Ishikawa (cell line): ENCODE data around the gene MORF4L2.

Source experiments
- CEBPB ChIP-seq: IDR thresholded peaks from 2 replicates; pipeline ENCODE4 v1.6.1; 2012
- CREB1 ChIP-seq: IDR thresholded peaks from 2 replicates; pipeline ENCODE4 v1.6.1; 2012; ENCODE audit warnings: low read depth
- EGR1 ChIP-seq: IDR thresholded peaks from 2 replicates; pipeline ENCODE4 v1.6.1; 2012
- EP300 ChIP-seq: IDR thresholded peaks from 2 replicates; pipeline ENCODE4 v1.6.1; 2012; ENCODE audit warnings: borderline replicate concordance
- FOXM1 ChIP-seq: IDR thresholded peaks from 2 replicates; pipeline ENCODE4 v1.6.1; 2012; ENCODE audit warnings: low read depth, borderline replicate concordance
- MAX ChIP-seq: IDR thresholded peaks from 2 replicates; pipeline ENCODE4 v1.6.1; 2012
- NFIC ChIP-seq: IDR thresholded peaks from 2 replicates; pipeline ENCODE4 v1.6.1; 2012
- RAD21 ChIP-seq: IDR thresholded peaks from 2 replicates; pipeline ENCODE4 v1.6.1; 2012; ENCODE audit warnings: low read depth
- REST ChIP-seq: IDR thresholded peaks from 2 replicates; pipeline ENCODE4 v1.6.1; 2012; ENCODE audit warnings: low read depth, mild to moderate bottlenecking
- TAF1 ChIP-seq: IDR thresholded peaks from 2 replicates; pipeline ENCODE4 v1.6.1; 2012; ENCODE audit warnings: low read depth, mild to moderate bottlenecking
- TCF12 ChIP-seq: IDR thresholded peaks from 2 replicates; pipeline ENCODE4 v1.6.1; 2012; ENCODE audit warnings: low read depth
- TEAD4 ChIP-seq: IDR thresholded peaks from 2 replicates; pipeline ENCODE4 v1.6.1; 2012
- USF1 ChIP-seq: IDR thresholded peaks from 2 replicates; pipeline ENCODE4 v1.6.1; 2012
- YY1 ChIP-seq: IDR thresholded peaks from 2 replicates; pipeline ENCODE4 v1.6.1; 2012; ENCODE audit warnings: low read depth
- ZBTB7A ChIP-seq: IDR thresholded peaks from 2 replicates; pipeline ENCODE4 v1.6.1; 2012; ENCODE audit warnings: low read depth

MORF4L2 gene

GRCh38 chrX:103716962-103717361 is 30.5 kb upstream of the MORF4L2 start:
- TF ChIP-seq USF1 = no peak
- no peak for TF ChIP-seq FOXM1
- TF ChIP-seq YY1 = no peak
- no peak for TF ChIP-seq NFIC

- no peak for TF ChIP-seq FOXM1
- no peak for TF ChIP-seq YY1
- TF ChIP-seq MAX = no peak
- TF ChIP-seq TEAD4 = no peak
- TF ChIP-seq ZBTB7A = no peak
- no peak for TF ChIP-seq REST
- TF ChIP-seq TAF1 = no peak
- no peak for TF ChIP-seq CREB1
- TF ChIP-seq RAD21 = no peak
- no peak for TF ChIP-seq TCF12
- no peak for TF ChIP-seq CEBPB
- TF ChIP-seq EGR1 = no peak
- no peak for TF ChIP-seq NFIC
- no peak for TF ChIP-seq EP300
- no peak for TF ChIP-seq USF1
Observed at GRCh38 chrX:103710609-103711008, 24.1 kb upstream of the MORF4L2 start, which contains the start of gene TMEM31. Gene TMEM31, plus strand, starts transcription at chrX:103710909. Its CDS starts 1,350 bp downstream, at chrX:103712259.

GRCh38 chrX:103704863-103705262 is 18.4 kb upstream of the MORF4L2 start:
- TF ChIP-seq TEAD4 = no peak
- TF ChIP-seq EP300 = no peak
- TF ChIP-seq RAD21 = no peak
- no peak for TF ChIP-seq MAX
- no peak for TF ChIP-seq CEBPB
- no peak for TF ChIP-seq REST
- no peak for TF ChIP-seq USF1
- TF ChIP-seq TCF12 = no peak
- no peak for TF ChIP-seq YY1
- no peak for TF ChIP-seq ZBTB7A
- no peak for TF ChIP-seq TAF1
- TF ChIP-seq EGR1 = no peak
- TF ChIP-seq CREB1 = no peak
- no peak for TF ChIP-seq FOXM1
- TF ChIP-seq NFIC = no peak

GRCh38 chrX:103699243-103699642 is 12.7 kb upstream of the MORF4L2 start:
- TF ChIP-seq REST (no peak), TAF1 (no peak), EP300 (no peak), YY1 (no peak), CREB1 (no peak)

GRCh38 chrX:103697687-103698086 is 11.2 kb upstream of the MORF4L2 start:
- TF ChIP-seq TAF1 (no peak), CREB1 (no peak), YY1 (no peak), EGR1 (no peak), REST (no peak), USF1 (no peak), TCF12 (no peak), MAX (no peak), TEAD4 (no peak), NFIC (no peak), FOXM1 (no peak)
